ENCODE data around the gene ZNF609. TPM values are rescaled to one million over a fixed set of nuclear protein-coding genes. Genes with fewer than 3 reads are reported as not detected.
"Not testable (repeated sequence)": the region's sequence is repeated elsewhere in the genome, so short reads cannot be mapped to it uniquely, and the experiment has no call there.

Gene ZNF609
- total RNA-seq, 2 donors from 2014 or later: 13.4 to 23.7 TPM

DNA sequence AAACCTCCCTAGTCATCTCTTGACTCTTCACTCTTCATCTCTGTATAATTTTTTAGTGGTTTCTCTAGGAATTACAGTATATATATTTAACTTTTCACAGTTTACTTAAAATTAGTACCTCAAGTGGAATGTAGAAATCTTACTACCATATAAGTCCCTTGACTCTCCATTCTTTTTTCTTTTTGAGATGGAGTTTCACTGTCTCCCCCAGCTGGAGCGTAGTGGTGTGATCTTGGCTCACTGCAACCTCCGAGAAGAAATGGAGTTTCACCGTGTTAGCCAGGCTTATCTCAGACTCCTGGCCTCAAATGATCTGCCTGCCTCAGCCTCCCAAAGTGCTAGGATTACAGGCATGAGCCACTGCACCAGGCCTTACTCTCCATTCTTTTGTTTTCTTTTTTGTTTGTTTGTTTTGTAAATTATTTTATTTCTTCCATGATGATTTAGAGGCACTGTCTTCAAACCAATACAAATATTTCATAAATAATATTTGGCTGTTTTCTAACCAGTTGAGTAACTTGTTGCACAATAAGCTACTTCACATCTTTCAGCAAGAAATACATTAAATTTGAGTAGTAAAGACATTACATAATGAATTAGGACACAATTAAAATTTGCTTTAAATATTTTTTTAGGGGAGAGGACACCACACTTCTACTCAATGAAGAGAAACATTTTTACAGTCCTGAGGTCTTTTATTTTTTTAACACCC, 170.2 kb downstream of the ZNF609 start:
- Histone ChIP-seq H3K27me3 (no peaks in the 10 kb centered on the region), H3K4me1 (peaks cover 0 to 17% of the 10 kb centered on the region in 2 donors), H3K36me3 (no peaks in the 10 kb centered on the region), H3K27ac (no peak overlapping the region), H3K4me3 (no peak overlapping the region), H3K9me3 (no peaks in the 10 kb centered on the region)
- TF ChIP-seq, protein P1, sequence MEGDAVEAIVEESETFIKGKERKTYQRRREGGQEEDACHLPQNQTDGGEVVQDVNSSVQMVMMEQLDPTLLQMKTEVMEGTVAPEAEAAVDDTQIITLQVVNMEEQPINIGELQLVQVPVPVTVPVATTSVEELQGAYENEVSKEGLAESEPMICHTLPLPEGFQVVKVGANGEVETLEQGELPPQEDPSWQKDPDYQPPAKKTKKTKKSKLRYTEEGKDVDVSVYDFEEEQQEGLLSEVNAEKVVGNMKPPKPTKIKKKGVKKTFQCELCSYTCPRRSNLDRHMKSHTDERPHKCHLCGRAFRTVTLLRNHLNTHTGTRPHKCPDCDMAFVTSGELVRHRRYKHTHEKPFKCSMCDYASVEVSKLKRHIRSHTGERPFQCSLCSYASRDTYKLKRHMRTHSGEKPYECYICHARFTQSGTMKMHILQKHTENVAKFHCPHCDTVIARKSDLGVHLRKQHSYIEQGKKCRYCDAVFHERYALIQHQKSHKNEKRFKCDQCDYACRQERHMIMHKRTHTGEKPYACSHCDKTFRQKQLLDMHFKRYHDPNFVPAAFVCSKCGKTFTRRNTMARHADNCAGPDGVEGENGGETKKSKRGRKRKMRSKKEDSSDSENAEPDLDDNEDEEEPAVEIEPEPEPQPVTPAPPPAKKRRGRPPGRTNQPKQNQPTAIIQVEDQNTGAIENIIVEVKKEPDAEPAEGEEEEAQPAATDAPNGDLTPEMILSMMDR (IDR thresholded peaks at IDR 0.05): no peak
- no peak for DNase-seq (ENCODE audit: low spot score)

DNA sequence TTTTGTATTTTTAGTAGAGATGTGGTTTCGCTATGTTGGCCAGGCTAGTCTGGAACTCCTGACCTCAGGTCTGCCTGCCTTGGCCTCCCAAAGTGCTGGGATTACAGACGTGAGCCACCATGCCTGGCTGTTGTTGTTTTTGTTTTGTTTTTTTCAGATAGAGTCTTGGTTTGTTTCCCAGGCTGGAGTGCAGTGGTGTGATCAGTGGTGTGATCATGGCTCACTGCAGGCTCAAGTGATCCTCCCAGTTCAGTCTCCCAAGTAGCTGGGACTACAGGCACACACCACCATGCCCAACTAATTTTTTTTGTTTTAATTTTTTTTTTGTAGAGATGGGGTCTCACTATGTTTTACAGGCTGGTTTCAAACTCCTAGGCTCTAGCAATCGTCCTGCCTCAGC, 172.3 kb downstream of the ZNF609 start:
- not testable (repeated sequence) for H3K9me3 ChIP-seq; H3K4me3 ChIP-seq; H3K27me3 ChIP-seq; DNase-seq (ENCODE audit: low spot score); H3K36me3 ChIP-seq; H3K27ac ChIP-seq
- H3K4me1 ChIP-seq: peaks cover 0 to 30% of the 10 kb centered on the region in 2 donors

- H3K9me3 ChIP-seq: no peaks in the 10 kb centered on the region
- DNase-seq (ENCODE audit: low spot score): no peak
- H3K27me3 ChIP-seq: no peaks in the 10 kb centered on the region
- TF ChIP-seq, protein P1 (IDR thresholded peaks at IDR 0.05): no peak
- no peaks in the 10 kb centered on the region for H3K36me3 ChIP-seq
- peaks cover 0 to 30% of the 10 kb centered on the region in 2 donors for H3K4me1 ChIP-seq
- H3K27ac ChIP-seq: no peak overlapping the region
- H3K4me3 ChIP-seq: no peak overlapping the region
These were observed 173.0 kb downstream of the ZNF609 start for GRCh38 chr15:64633332-64633731.

DNA sequence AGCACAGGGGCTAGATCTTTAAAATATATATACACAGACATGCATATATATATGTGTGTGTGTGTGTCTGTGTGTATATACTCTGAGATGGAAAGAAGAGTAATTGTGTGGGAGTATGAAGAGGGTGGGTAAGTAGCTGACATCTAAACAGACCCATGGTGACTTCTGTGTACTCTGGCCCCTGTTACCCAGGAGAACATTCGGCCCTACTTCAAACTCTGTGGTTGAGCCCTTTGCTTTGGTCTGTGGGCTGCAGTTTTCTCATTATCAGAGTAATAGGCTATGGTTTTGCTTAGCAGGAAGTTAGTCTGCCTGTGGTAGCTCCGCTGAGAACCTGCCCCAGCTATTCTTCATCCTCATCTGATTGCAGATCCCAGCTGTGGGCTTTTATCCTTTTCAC, 173.6 kb downstream of the ZNF609 start:
- TF ChIP-seq, protein P1 (IDR thresholded peaks at IDR 0.05): no peak
- H3K4me1 ChIP-seq: peaks cover 0 to 34% of the 10 kb centered on the region in 2 donors
- H3K27me3 ChIP-seq: no peaks in the 10 kb centered on the region

DNA sequence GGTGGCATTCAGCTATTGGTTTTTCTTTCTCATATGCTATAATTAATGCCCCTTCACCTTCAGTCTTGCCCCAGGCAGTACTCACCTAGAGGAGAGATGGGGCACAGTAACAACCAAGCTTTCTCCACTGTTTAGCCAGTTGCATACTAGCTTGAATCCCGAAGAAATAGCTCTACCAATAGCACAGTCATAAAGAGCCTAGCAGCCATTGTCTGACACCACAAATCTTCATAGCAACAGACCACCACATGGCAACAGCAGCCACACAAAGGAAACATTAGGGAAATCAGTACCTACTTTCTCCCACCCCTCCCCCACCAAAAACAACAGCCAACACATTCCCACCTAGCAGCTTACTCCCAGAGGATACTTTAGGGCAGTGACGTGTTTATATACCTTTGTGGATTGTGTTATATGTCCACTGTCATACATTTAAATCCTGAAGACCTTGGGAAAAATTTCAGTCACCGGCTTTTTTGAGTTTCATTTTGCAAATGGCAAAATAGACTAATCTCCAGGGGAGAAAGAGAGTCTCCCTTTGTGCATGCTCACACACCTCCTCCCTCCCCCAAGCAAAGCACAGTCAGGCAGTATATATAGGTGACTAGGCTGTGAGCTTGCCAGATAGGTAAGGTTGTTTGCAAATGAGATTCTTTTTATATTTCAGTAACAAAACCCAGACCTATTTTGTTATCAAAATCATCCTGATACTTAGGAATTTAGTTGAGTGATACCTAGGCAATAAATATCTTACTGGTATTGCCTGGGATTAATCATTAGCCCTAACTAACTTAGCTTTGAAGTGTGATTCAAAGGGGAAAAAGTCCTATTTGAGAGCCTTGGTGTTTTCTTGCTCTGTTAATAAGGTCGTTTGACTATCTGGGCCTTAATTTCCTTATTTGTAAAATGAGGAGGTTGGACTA, 174.5 kb downstream of the ZNF609 start:
- Histone ChIP-seq H3K4me1 (peaks cover 0 to 42% of the 10 kb centered on the region in 2 donors), H3K9me3 (no peaks in the 10 kb centered on the region), H3K27me3 (no peaks in the 10 kb centered on the region), H3K27ac (peak overlapping the region in 1 of 2 donors; percentile 54), H3K4me3 (no peak overlapping the region), H3K36me3 (no peaks in the 10 kb centered on the region)
- TF ChIP-seq, protein P1 (IDR thresholded peaks at IDR 0.05): no peak
- no peak for DNase-seq (ENCODE audit: low spot score)

More for the DNA sequence above, 173.6 kb downstream of the ZNF609 start:
- H3K4me3 ChIP-seq: no peak overlapping the region
- H3K27ac ChIP-seq: no peak overlapping the region
- no peaks in the 10 kb centered on the region for H3K36me3 ChIP-seq
- DNase-seq (ENCODE audit: low spot score): no peak
- H3K9me3 ChIP-seq: no peaks in the 10 kb centered on the region
